Neural progenitor cell (in vitro differentiated cells): ENCODE measurements around the gene GDF10. TPM values are rescaled to one million over a fixed set of nuclear protein-coding genes. Genes with fewer than 3 reads are reported as not detected.

Experiments
- DNase-seq: peaks from one replicate; pipeline ENCODE4 v3.0.0-alpha.2; 2016; ENCODE audit warnings: low spot score
- H2AFZ ChIP-seq: fragments of 200-600 bp; sonication (generic); replicated peaks from 2 replicates; pipeline ENCODE4 v1.6.1; 2016; ENCODE audit warnings: antibody characterized with exemption
- H3F3A ChIP-seq: fragments of 200-600 bp; sonication (generic); 2 replicates; pipeline ENCODE4 v1.6.1; 2016; ENCODE audit warnings: antibody characterized with exemption, low read depth
- H3K27ac ChIP-seq: fragments of 200-600 bp; sonication (generic); 2 replicates; pipeline ENCODE4 v1.5.1; 2016; ENCODE audit warnings: mild to moderate bottlenecking
- H3K27me3 ChIP-seq: fragments of 200-600 bp; sonication (generic); 2 replicates; pipeline ENCODE4 v1.6.1; 2016; ENCODE audit warnings: mild to moderate bottlenecking, moderate library complexity
- H3K36me3 ChIP-seq: fragments of 200-600 bp; sonication (generic); 2 replicates; pipeline ENCODE4 v1.5.1; 2016
- H3K4me1 ChIP-seq: fragments of 200-600 bp; sonication (generic); 2 replicates; pipeline ENCODE4 v1.6.1; 2016; ENCODE audit warnings: mixed run types
- H3K4me2 ChIP-seq: fragments of 200-600 bp; sonication (generic); 2 replicates; pipeline ENCODE4 v1.6.1; 2016
- H3K4me3 ChIP-seq: fragments of 200-600 bp; sonication (generic); 2 replicates; pipeline ENCODE4 v1.5.1; 2016
- H3K79me2 ChIP-seq: fragments of 200-600 bp; sonication (generic); 2 replicates; pipeline ENCODE4 v1.6.1; 2016; ENCODE audit warnings: low read depth
- H3K9ac ChIP-seq: fragments of 200-600 bp; sonication (generic); 2 replicates; pipeline ENCODE4 v1.6.1; 2016
- H3K9me3 ChIP-seq: fragments of 200-600 bp; sonication (generic); 2 replicates; pipeline ENCODE4 v1.5.1; 2016; ENCODE audit warnings: low read depth
- H4K20me1 ChIP-seq: fragments of 200-600 bp; sonication (generic); 2 replicates; pipeline ENCODE4 v1.6.1; 2016; ENCODE audit warnings: low read depth
- H3K27ac Mint-ChIP-seq: 3 replicates; pipeline ENCODE4 v1.8.0; 2021; ENCODE audit warnings: mixed read lengths
- H3K27me3 Mint-ChIP-seq: 2 replicates; pipeline ENCODE4 v1.8.0; 2022; ENCODE audit warnings: low read depth, mild to moderate bottlenecking, inconsistent platforms, moderate library complexity, mixed read lengths; ENCODE audit not compliant: insufficient read depth
- H3K36me3 Mint-ChIP-seq: 3 replicates; pipeline ENCODE4 v1.8.0; 2021; ENCODE audit warnings: mixed read lengths
- H3K4me1 Mint-ChIP-seq: 3 replicates; pipeline ENCODE4 v1.8.0; 2021; ENCODE audit warnings: mixed read lengths
- H3K4me3 Mint-ChIP-seq: 3 replicates; pipeline ENCODE4 v1.8.0; 2021; ENCODE audit warnings: mild to moderate bottlenecking, moderate library complexity, mixed read lengths
- H3K9me3 Mint-ChIP-seq: 3 replicates; pipeline ENCODE4 v1.8.0; 2020; ENCODE audit warnings: mixed read lengths
- CTCF ChIP-seq: fragments of 200-600 bp; sonication (generic); IDR thresholded peaks from 2 replicates; pipeline ENCODE4 v1.5.1; 2017; ENCODE audit warnings: antibody characterized with exemption, mild to moderate bottlenecking
- EZH2 ChIP-seq: fragments of 200-600 bp; sonication (generic); IDR thresholded peaks from 2 replicates; pipeline ENCODE4 v1.6.1; 2017; ENCODE audit warnings: antibody characterized with exemption, mild to moderate bottlenecking, moderate library complexity
- EZH2phosphoT487 ChIP-seq: fragments of 200-600 bp; sonication (generic); IDR thresholded peaks from 2 replicates; pipeline ENCODE4 v1.6.1; 2017; ENCODE audit warnings: antibody characterized with exemption
- total RNA-seq: library from RNA; depleted of rRNA; stranded (reverse); fragments of >200 nt; gene quantifications from 2 replicates; pipeline ENCODE4 v1.2.3, GENCODE V29; 2015; ENCODE audit warnings: low replicate concordance

The GDF10 gene
- total RNA-seq, 1 donor from 2014 or later = 0.28 TPM

DNA sequence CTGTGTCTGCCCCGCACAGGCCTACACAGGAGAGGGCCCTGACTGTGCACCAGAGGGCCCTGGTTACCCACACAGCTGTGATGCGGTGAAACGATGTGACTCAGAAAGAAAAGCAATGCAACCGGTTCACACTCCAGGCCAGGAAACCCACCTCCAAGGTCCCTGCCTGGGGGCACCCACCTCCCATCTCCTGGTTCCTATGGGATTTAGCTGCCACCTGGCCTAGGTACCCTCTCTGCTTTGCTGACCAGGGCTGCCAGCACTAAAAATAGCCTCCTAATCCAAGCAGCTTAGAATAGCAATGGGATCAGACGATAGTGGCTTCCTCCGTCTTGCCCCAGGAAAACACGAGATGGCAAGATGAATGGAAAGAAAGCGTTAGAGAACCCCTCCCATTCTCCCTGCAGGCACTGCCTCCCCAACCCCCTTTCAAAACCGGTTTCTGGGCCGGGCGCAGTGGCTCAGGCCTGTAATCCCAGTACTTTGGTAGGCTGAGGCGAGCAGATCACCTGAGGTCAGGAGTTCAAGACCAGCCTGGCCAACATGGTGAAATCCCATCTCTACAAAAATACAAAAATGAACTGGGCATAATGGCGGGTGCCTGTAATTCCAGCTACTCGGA, 60.5 kb downstream of the GDF10 start:
- H3K9ac ChIP-seq = no peak overlapping the region
- H4K20me1 ChIP-seq = no peaks in the 10 kb centered on the region
- no peaks in the 10 kb centered on the region for H3K79me2 ChIP-seq
- H3K4me1 ChIP-seq = no peaks in the 10 kb centered on the region
- H3F3A ChIP-seq = no peaks in the 10 kb centered on the region
- Mint-ChIP-seq H3K36me3 (no peaks in the 10 kb centered on the region), H3K4me3 (no peak overlapping the region), H3K4me1 (no peaks in the 10 kb centered on the region), H3K27me3 (no peaks in the 10 kb centered on the region), H3K9me3 (no peaks in the 10 kb centered on the region), H3K27ac (no peak overlapping the region)
- TF ChIP-seq EZH2phosphoT487 = no peak
- TF ChIP-seq CTCF = no peak
- TF ChIP-seq EZH2 = no peak
- H3K4me3 ChIP-seq = no peak overlapping the region
- no peak overlapping the region for H2AFZ ChIP-seq
- H3K4me2 ChIP-seq = no peak overlapping the region
- no peaks in the 10 kb centered on the region for H3K36me3 ChIP-seq
- no peaks in the 10 kb centered on the region for H3K9me3 ChIP-seq
- no peaks in the 10 kb centered on the region for H3K27me3 ChIP-seq
- H3K27ac ChIP-seq = no peak overlapping the region
- DNase-seq = no peak

DNA sequence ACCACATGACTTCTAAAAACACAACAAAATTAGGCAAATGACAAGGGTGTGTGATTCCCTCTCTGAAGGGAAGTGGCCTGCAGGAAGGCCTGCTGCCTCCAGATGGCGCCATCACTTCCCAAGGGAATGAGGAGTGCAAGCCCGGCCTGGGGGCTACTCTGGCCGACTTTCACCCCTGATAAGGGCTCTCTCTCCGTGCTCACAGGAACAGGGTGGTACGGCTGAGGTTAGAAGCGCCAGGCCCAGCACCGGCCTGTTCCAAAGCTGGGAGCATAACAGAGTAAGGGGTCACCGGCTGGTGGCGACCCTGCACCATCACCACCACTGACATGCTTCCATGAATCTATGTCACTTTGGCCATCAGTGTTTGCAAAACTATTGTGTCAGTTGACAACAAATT, 61.3 kb downstream of the GDF10 start:
- H2AFZ ChIP-seq = peak overlapping the region; percentile 82
- H3K9ac ChIP-seq = no peak overlapping the region
- H3K27me3 Mint-ChIP-seq = no peaks in the 10 kb centered on the region
- H3K4me3 Mint-ChIP-seq = no peak overlapping the region
- H3F3A ChIP-seq = no peaks in the 10 kb centered on the region
- H3K79me2 ChIP-seq = no peaks in the 10 kb centered on the region
- no peak overlapping the region for H3K4me3 ChIP-seq
- H3K27ac Mint-ChIP-seq = no peak overlapping the region
- H3K36me3 Mint-ChIP-seq = no peaks in the 10 kb centered on the region
- no peaks in the 10 kb centered on the region for H3K4me1 Mint-ChIP-seq
- no peaks in the 10 kb centered on the region for H3K27me3 ChIP-seq
- H3K9me3 Mint-ChIP-seq = no peaks in the 10 kb centered on the region
- H3K27ac ChIP-seq = no peak overlapping the region
- H3K4me1 ChIP-seq = no peaks in the 10 kb centered on the region
- DNase-seq = peak; percentile 81
- H3K36me3 ChIP-seq = no peaks in the 10 kb centered on the region
- TF ChIP-seq CTCF (peak; percentile 93), EZH2phosphoT487 (no peak)
- H3K9me3 ChIP-seq = no peaks in the 10 kb centered on the region
- no peak overlapping the region for H3K4me2 ChIP-seq
- H4K20me1 ChIP-seq = no peaks in the 10 kb centered on the region

GRCh38 chr10:47362199-47362598, 62.2 kb downstream of the GDF10 start:
- Histone ChIP-seq H4K20me1 (no peaks in the 10 kb centered on the region), H2AFZ (no peak overlapping the region), H3K36me3 (no peaks in the 10 kb centered on the region), H3K27ac (no peak overlapping the region), H3F3A (no peaks in the 10 kb centered on the region), H3K4me2 (no peak overlapping the region), H3K4me3 (no peak overlapping the region), H3K9ac (no peak overlapping the region), H3K79me2 (no peaks in the 10 kb centered on the region), H3K27me3 (no peaks in the 10 kb centered on the region), H3K4me1 (no peaks in the 10 kb centered on the region), H3K9me3 (no peaks in the 10 kb centered on the region)
- no peak for DNase-seq
- H3K4me3 Mint-ChIP-seq = no peak overlapping the region
- TF ChIP-seq CTCF (no peak), EZH2phosphoT487 (no peak), EZH2 (no peak)
- H3K27me3 Mint-ChIP-seq = no peaks in the 10 kb centered on the region
- H3K4me1 Mint-ChIP-seq = no peaks in the 10 kb centered on the region
- H3K27ac Mint-ChIP-seq = no peak overlapping the region
- no peaks in the 10 kb centered on the region for H3K36me3 Mint-ChIP-seq
- H3K9me3 Mint-ChIP-seq = peaks cover 2% of the 10 kb centered on the region

Other genes starting within 250 kb of the GDF10 start
- gene GDF2, start 22.3 kb downstream of the GDF10 start, total RNA-seq = 0.19 TPM in 1 of 2 replicates, not detected in the other
- gene RBP3, start 48.2 kb downstream of the GDF10 start, total RNA-seq = not detected in 2 replicates
- gene ZNF488, start 84.1 kb downstream of the GDF10 start, total RNA-seq = not detected in 2 replicates
- not detected in 2 replicates for gene ANXA8, start 183.9 kb downstream of the GDF10 start, total RNA-seq
- not detected in 2 replicates for gene FAM25G, start 191.5 kb downstream of the GDF10 start, total RNA-seq
- 11.5 and 12.7 TPM in 2 replicates for gene AGAP9, start 223.4 kb downstream of the GDF10 start, total RNA-seq